NCI-H2227 (cell line): ENCODE results near the gene HYDIN.
"Not testable (repeated sequence)": the region's sequence is repeated elsewhere in the genome, so short reads cannot be mapped to it uniquely, and the experiment has no call there.

ENCODE experiments used
- DNase-seq: peaks from one replicate; lab custom pipeline; 2025; ENCODE audit not compliant: unreplicated experiment; lab: John Stamatoyannopoulos, UW

Gene HYDIN

GRCh38 chr16:71009440-71010223, 220.9 kb downstream of the HYDIN start:
- not testable (repeated sequence) for DNase-seq

- DNase-seq: not testable (repeated sequence)
Measured at GRCh38 chr16:71006516-71006915, 224.0 kb downstream of the HYDIN start.

- peak; percentile 15 for DNase-seq
Measured at GRCh38 chr16:70999735-71000134, 230.8 kb downstream of the HYDIN start.

- DNase-seq: not testable (repeated sequence)
Measured at GRCh38 chr16:70995799-70996198, 234.7 kb downstream of the HYDIN start.

- DNase-seq: not testable (repeated sequence)
Measured at GRCh38 chr16:70992511-70992910, 238.0 kb downstream of the HYDIN start.

- not testable (repeated sequence) for DNase-seq
Measured at GRCh38 chr16:70987019-70987715, 243.4 kb downstream of the HYDIN start.

- DNase-seq: not testable (repeated sequence)
Measured at GRCh38 chr16:70984675-70985074, 245.8 kb downstream of the HYDIN start.

- DNase-seq: not testable (repeated sequence)
Measured at GRCh38 chr16:70968332-70968731, 262.2 kb downstream of the HYDIN start.

GRCh38 chr16:70960169-70960568, 270.4 kb downstream of the HYDIN start:
- not testable (repeated sequence) for DNase-seq

- DNase-seq: not testable (repeated sequence)
Measured at GRCh38 chr16:70954922-70955321, 275.6 kb downstream of the HYDIN start.

GRCh38 chr16:70953824-70954223, 276.7 kb downstream of the HYDIN start:
- DNase-seq: not testable (repeated sequence)

GRCh38 chr16:70943551-70943950, 287.0 kb downstream of the HYDIN start:
- not testable (repeated sequence) for DNase-seq

GRCh38 chr16:70939690-70940359, 290.7 kb downstream of the HYDIN start:
- not testable (repeated sequence) for DNase-seq

- DNase-seq: not testable (repeated sequence)
Measured at GRCh38 chr16:70936781-70937525, 293.6 kb downstream of the HYDIN start.

- not testable (repeated sequence) for DNase-seq
Measured at GRCh38 chr16:70935325-70935724, 295.2 kb downstream of the HYDIN start.

- DNase-seq: not testable (repeated sequence)
Measured at GRCh38 chr16:70933746-70934145, 296.8 kb downstream of the HYDIN start.

GRCh38 chr16:70930757-70931156, 299.8 kb downstream of the HYDIN start:
- not testable (repeated sequence) for DNase-seq

GRCh38 chr16:70922164-70922563, 308.4 kb downstream of the HYDIN start:
- DNase-seq: not testable (repeated sequence)

GRCh38 chr16:70920661-70921060, 309.9 kb downstream of the HYDIN start:
- DNase-seq: not testable (repeated sequence)

- not testable (repeated sequence) for DNase-seq
Measured at GRCh38 chr16:70888208-70888607, 342.3 kb downstream of the HYDIN start.

GRCh38 chr16:70884652-70885051, 345.9 kb downstream of the HYDIN start:
- DNase-seq: not testable (repeated sequence)
